Measurements from ENCODE around the gene FTCD.
"Not testable (repeated sequence)": the region's sequence is repeated elsewhere in the genome, so short reads cannot be mapped to it uniquely, and the experiment has no call there.

FTCD gene

GRCh38 chr21:46144464-46145070 lies 10.8 kb downstream of the FTCD start:
- no peak for TF ChIP-seq TAF1 (IDR thresholded peaks at IDR 0.05; ENCODE audit: low read depth, low read length)
- no peak for TF ChIP-seq POU2F2 (IDR thresholded peaks at IDR 0.05; ENCODE audit: low read depth, low read length)
- no peak for TF ChIP-seq SPI1 (IDR thresholded peaks at IDR 0.05; ENCODE audit: low read depth, low read length)
- TF ChIP-seq PAX5 (IDR thresholded peaks at IDR 0.05; ENCODE audit: insufficient read depth, low read length, severe bottlenecking), result no peak
- no peak for TF ChIP-seq POLR2A (IDR thresholded peaks at IDR 0.05; ENCODE audit: low read depth, low read length)
- no peak for TF ChIP-seq POLR2AphosphoS5 (IDR thresholded peaks at IDR 0.05; ENCODE audit: low read depth, low read length)
- no peak for DNase-seq (ENCODE audit: insufficient read length, low spot score)
- FAIRE-seq, result no peak

- FAIRE-seq (no peak), DNase-seq (ENCODE audit: insufficient read length, low spot score) (no peak)
- TF ChIP-seq POLR2AphosphoS5 (IDR thresholded peaks at IDR 0.05; ENCODE audit: low read depth, low read length) (no peak), TAF1 (IDR thresholded peaks at IDR 0.05; ENCODE audit: low read depth, low read length) (no peak), POLR2A (IDR thresholded peaks at IDR 0.05; ENCODE audit: low read depth, low read length) (no peak), PAX5 (IDR thresholded peaks at IDR 0.05; ENCODE audit: insufficient read depth, low read length, severe bottlenecking) (no peak), SPI1 (IDR thresholded peaks at IDR 0.05; ENCODE audit: low read depth, low read length) (no peak), POU2F2 (IDR thresholded peaks at IDR 0.05; ENCODE audit: low read depth, low read length) (no peak)
These were observed 12.6 kb downstream of the FTCD start for GRCh38 chr21:46142582-46143473.

- DNase-seq (ENCODE audit: insufficient read length, low spot score) (no peak), FAIRE-seq (no peak)
- TF ChIP-seq POU2F2 (IDR thresholded peaks at IDR 0.05; ENCODE audit: low read depth, low read length) (no peak), POLR2AphosphoS5 (IDR thresholded peaks at IDR 0.05; ENCODE audit: low read depth, low read length) (no peak), POLR2A (IDR thresholded peaks at IDR 0.05; ENCODE audit: low read depth, low read length) (no peak), TAF1 (IDR thresholded peaks at IDR 0.05; ENCODE audit: low read depth, low read length) (no peak), SPI1 (IDR thresholded peaks at IDR 0.05; ENCODE audit: low read depth, low read length) (no peak), PAX5 (IDR thresholded peaks at IDR 0.05; ENCODE audit: insufficient read depth, low read length, severe bottlenecking) (no peak)
These were observed 13.4 kb downstream of the FTCD start for GRCh38 chr21:46141767-46142581.

- DNase-seq (ENCODE audit: insufficient read length, low spot score), result not testable (repeated sequence)
- peak; percentile 63 for FAIRE-seq
These were observed 14.9 kb downstream of the FTCD start for GRCh38 chr21:46140352-46141003.

- DNase-seq (ENCODE audit: insufficient read length, low spot score) (no peak), FAIRE-seq (no peak)
- no peak for TF ChIP-seq PAX5 (IDR thresholded peaks at IDR 0.05; ENCODE audit: insufficient read depth, low read length, severe bottlenecking)
- no peak for TF ChIP-seq SPI1 (IDR thresholded peaks at IDR 0.05; ENCODE audit: low read depth, low read length)
- TF ChIP-seq POLR2AphosphoS5 (IDR thresholded peaks at IDR 0.05; ENCODE audit: low read depth, low read length), result no peak
- no peak for TF ChIP-seq POLR2A (IDR thresholded peaks at IDR 0.05; ENCODE audit: low read depth, low read length)
- no peak for TF ChIP-seq TAF1 (IDR thresholded peaks at IDR 0.05; ENCODE audit: low read depth, low read length)
- no peak for TF ChIP-seq POU2F2 (IDR thresholded peaks at IDR 0.05; ENCODE audit: low read depth, low read length)
These were observed 15.7 kb downstream of the FTCD start for GRCh38 chr21:46139686-46140085.

GRCh38 chr21:46138383-46138970 lies 16.9 kb downstream of the FTCD start:
- no peak for DNase-seq (ENCODE audit: insufficient read length, low spot score)
- FAIRE-seq, result no peak
- TF ChIP-seq SPI1 (IDR thresholded peaks at IDR 0.05; ENCODE audit: low read depth, low read length) (no peak), POLR2A (IDR thresholded peaks at IDR 0.05; ENCODE audit: low read depth, low read length) (no peak), POU2F2 (IDR thresholded peaks at IDR 0.05; ENCODE audit: low read depth, low read length) (no peak), TAF1 (IDR thresholded peaks at IDR 0.05; ENCODE audit: low read depth, low read length) (no peak), PAX5 (IDR thresholded peaks at IDR 0.05; ENCODE audit: insufficient read depth, low read length, severe bottlenecking) (no peak), POLR2AphosphoS5 (IDR thresholded peaks at IDR 0.05; ENCODE audit: low read depth, low read length) (no peak)

GRCh38 chr21:46137908-46138307 lies 17.5 kb downstream of the FTCD start:
- no peak for TF ChIP-seq POLR2AphosphoS5 (IDR thresholded peaks at IDR 0.05; ENCODE audit: low read depth, low read length)
- no peak for TF ChIP-seq PAX5 (IDR thresholded peaks at IDR 0.05; ENCODE audit: insufficient read depth, low read length, severe bottlenecking)
- no peak for TF ChIP-seq POU2F2 (IDR thresholded peaks at IDR 0.05; ENCODE audit: low read depth, low read length)
- TF ChIP-seq SPI1 (IDR thresholded peaks at IDR 0.05; ENCODE audit: low read depth, low read length), result no peak
- no peak for TF ChIP-seq TAF1 (IDR thresholded peaks at IDR 0.05; ENCODE audit: low read depth, low read length)
- no peak for TF ChIP-seq POLR2A (IDR thresholded peaks at IDR 0.05; ENCODE audit: low read depth, low read length)
- DNase-seq (ENCODE audit: insufficient read length, low spot score) (no peak), FAIRE-seq (no peak)

GRCh38 chr21:46136739-46137349 lies 18.5 kb downstream of the FTCD start:
- FAIRE-seq, result no peak
- no peak for TF ChIP-seq TAF1 (IDR thresholded peaks at IDR 0.05; ENCODE audit: low read depth, low read length)
- no peak for TF ChIP-seq PAX5 (IDR thresholded peaks at IDR 0.05; ENCODE audit: insufficient read depth, low read length, severe bottlenecking)
- TF ChIP-seq POLR2AphosphoS5 (IDR thresholded peaks at IDR 0.05; ENCODE audit: low read depth, low read length), result no peak
- no peak for TF ChIP-seq SPI1 (IDR thresholded peaks at IDR 0.05; ENCODE audit: low read depth, low read length)
- no peak for TF ChIP-seq POLR2A (IDR thresholded peaks at IDR 0.05; ENCODE audit: low read depth, low read length)
- no peak for TF ChIP-seq POU2F2 (IDR thresholded peaks at IDR 0.05; ENCODE audit: low read depth, low read length)
- DNase-seq (ENCODE audit: insufficient read length, low spot score), result no peak
